Measurements from ENCODE around the gene CFAP206. TPM values are rescaled to one million over a fixed set of nuclear protein-coding genes. Genes with fewer than 3 reads are reported as not detected.
"Not testable (repeated sequence)": the region's sequence is repeated elsewhere in the genome, so short reads cannot be mapped to it uniquely, and the experiment has no call there.

Gene CFAP206
- total RNA-seq, 1 experiment from 2014 or later = not detected

GRCh38 chr6:87421576-87421975, 13.8 kb downstream of the CFAP206 start:
- DNase-seq (ENCODE audit: low read depth) = no peak

GRCh38 chr6:87426789-87427188, 19.0 kb downstream of the CFAP206 start:
- no peak for DNase-seq (ENCODE audit: low read depth)

- no peak for DNase-seq (ENCODE audit: low read depth)
These were observed 22.7 kb downstream of the CFAP206 start for GRCh38 chr6:87430499-87430898.

GRCh38 chr6:87431263-87431662, 23.5 kb downstream of the CFAP206 start:
- no peak for DNase-seq (ENCODE audit: low read depth)

GRCh38 chr6:87436435-87436834, 28.7 kb downstream of the CFAP206 start:
- DNase-seq (ENCODE audit: low read depth) = peak; percentile 72

GRCh38 chr6:87441711-87442110, 33.9 kb downstream of the CFAP206 start:
- DNase-seq (ENCODE audit: low read depth) = no peak

GRCh38 chr6:87444362-87444761, 36.6 kb downstream of the CFAP206 start:
- DNase-seq (ENCODE audit: low read depth) = peak; percentile 3

- no peak for DNase-seq (ENCODE audit: low read depth)
These were observed 57.3 kb downstream of the CFAP206 start for GRCh38 chr6:87465051-87465450.

GRCh38 chr6:87472525-87473418, 65.0 kb downstream of the CFAP206 start, which contains the start of gene SLC35A1:
SLC35A1 (plus strand) TSS chr6:87472974; CDS start chr6:87473004, 30 bp downstream.
- peak; percentile 75 for DNase-seq (ENCODE audit: low read depth)

GRCh38 chr6:87473419-87473903, 65.7 kb downstream of the CFAP206 start:
- DNase-seq (ENCODE audit: low read depth) = peak; percentile 25

GRCh38 chr6:87481931-87482330, 74.2 kb downstream of the CFAP206 start:
- DNase-seq (ENCODE audit: low read depth) = no peak

GRCh38 chr6:87482366-87482765, 74.6 kb downstream of the CFAP206 start:
- no peak for DNase-seq (ENCODE audit: low read depth)

GRCh38 chr6:87483929-87484328, 76.2 kb downstream of the CFAP206 start:
- peak; percentile 89 for DNase-seq (ENCODE audit: low read depth)

- DNase-seq (ENCODE audit: low read depth) = no peak
These were observed 76.7 kb downstream of the CFAP206 start for GRCh38 chr6:87484491-87484890.

GRCh38 chr6:87487555-87487954, 79.8 kb downstream of the CFAP206 start:
- DNase-seq (ENCODE audit: low read depth) = no peak

GRCh38 chr6:87489326-87489725, 81.6 kb downstream of the CFAP206 start:
- not testable (repeated sequence) for DNase-seq (ENCODE audit: low read depth)

- DNase-seq (ENCODE audit: low read depth) = no peak
These were observed 87.1 kb downstream of the CFAP206 start for GRCh38 chr6:87494761-87495422.

- DNase-seq (ENCODE audit: low read depth) = no peak
These were observed 90.3 kb downstream of the CFAP206 start for GRCh38 chr6:87498048-87498447.

GRCh38 chr6:87501809-87502572, 94.2 kb downstream of the CFAP206 start:
- DNase-seq (ENCODE audit: low read depth) = no peak

- DNase-seq (ENCODE audit: low read depth) = no peak
These were observed 96.7 kb downstream of the CFAP206 start for GRCh38 chr6:87504441-87504840.

Data from HT1080 (cell line).